ENCODE data around the gene TANC1.

Gene TANC1

DNA sequence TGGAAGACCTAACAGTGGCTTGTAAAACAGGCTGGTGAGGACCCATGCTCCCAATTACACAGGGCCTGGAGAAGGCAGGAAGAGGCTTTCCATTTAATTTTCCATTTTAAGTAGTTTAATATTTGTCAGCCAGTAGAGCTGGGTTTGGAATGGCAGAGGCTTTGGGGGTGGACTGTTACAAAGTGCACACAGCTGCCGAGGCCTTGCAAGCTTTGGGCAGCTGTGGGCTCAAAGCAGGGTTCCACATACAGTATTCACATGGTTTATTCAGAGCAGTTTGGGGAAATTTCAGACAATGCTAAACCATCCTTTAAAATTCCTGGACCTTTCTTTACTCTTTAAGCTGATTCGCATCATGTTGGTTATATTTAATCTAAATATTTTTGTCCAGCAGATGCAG, 185.5 kb downstream of the TANC1 start:
- Mint-ChIP-seq H3K4me3 (no peak overlapping the region), H3K36me3 (ENCODE audit: low read depth) (no peaks in the 10 kb centered on the region), H3K9me3 (no peaks in the 10 kb centered on the region), H3K4me1 (ENCODE audit: low read depth) (peaks cover 17% of the 10 kb centered on the region), H3K27ac (no peak overlapping the region), H3K27me3 (no peaks in the 10 kb centered on the region)

- Mint-ChIP-seq H3K4me1 (ENCODE audit: low read depth) (peaks cover 17% of the 10 kb centered on the region), H3K27me3 (no peaks in the 10 kb centered on the region), H3K9me3 (no peaks in the 10 kb centered on the region), H3K36me3 (ENCODE audit: low read depth) (no peaks in the 10 kb centered on the region), H3K27ac (no peak overlapping the region), H3K4me3 (no peak overlapping the region)
Observed at GRCh38 chr2:159154366-159154765, 185.9 kb downstream of the TANC1 start.

GRCh38 chr2:159155320-159155719, 186.9 kb downstream of the TANC1 start:
- Mint-ChIP-seq H3K36me3 (ENCODE audit: low read depth) (no peaks in the 10 kb centered on the region), H3K4me1 (ENCODE audit: low read depth) (peaks cover 17% of the 10 kb centered on the region), H3K27me3 (no peaks in the 10 kb centered on the region), H3K9me3 (no peaks in the 10 kb centered on the region), H3K27ac (no peak overlapping the region), H3K4me3 (no peak overlapping the region)

DNA sequence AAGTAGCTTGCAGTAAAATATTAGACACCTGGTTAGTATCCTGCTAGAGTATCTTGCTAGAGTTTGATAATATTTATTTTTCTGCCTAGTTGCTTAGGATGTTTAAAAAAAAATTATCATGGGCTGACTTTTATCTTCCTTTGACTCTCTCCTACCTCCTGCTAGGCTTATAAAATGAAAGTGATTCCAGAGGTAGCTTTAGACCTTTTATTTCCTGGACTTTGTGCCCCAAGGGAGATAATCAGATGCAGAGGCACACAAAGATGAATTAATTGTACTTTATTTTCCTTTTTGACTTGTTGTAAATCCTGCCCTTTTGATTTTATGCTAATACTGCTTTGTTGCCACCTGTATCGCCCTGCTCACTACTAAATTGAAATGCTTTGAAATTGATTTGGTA, 187.4 kb downstream of the TANC1 start:
- no peak overlapping the region for H3K4me3 Mint-ChIP-seq
- H3K36me3 Mint-ChIP-seq (ENCODE audit: low read depth) = no peaks in the 10 kb centered on the region
- H3K27me3 Mint-ChIP-seq = no peaks in the 10 kb centered on the region
- H3K4me1 Mint-ChIP-seq (ENCODE audit: low read depth) = peaks cover 18% of the 10 kb centered on the region
- H3K27ac Mint-ChIP-seq = no peak overlapping the region
- no peaks in the 10 kb centered on the region for H3K9me3 Mint-ChIP-seq

GRCh38 chr2:159156834-159157233, 188.4 kb downstream of the TANC1 start:
- Mint-ChIP-seq H3K4me3 (no peak overlapping the region), H3K36me3 (ENCODE audit: low read depth) (no peaks in the 10 kb centered on the region), H3K27ac (no peak overlapping the region), H3K9me3 (no peaks in the 10 kb centered on the region), H3K4me1 (ENCODE audit: low read depth) (peaks cover 24% of the 10 kb centered on the region), H3K27me3 (no peaks in the 10 kb centered on the region)

- peaks cover 24% of the 10 kb centered on the region for H3K4me1 Mint-ChIP-seq (ENCODE audit: low read depth)
- H3K4me3 Mint-ChIP-seq = no peak overlapping the region
- H3K9me3 Mint-ChIP-seq = no peaks in the 10 kb centered on the region
- no peak overlapping the region for H3K27ac Mint-ChIP-seq
- H3K36me3 Mint-ChIP-seq (ENCODE audit: low read depth) = no peaks in the 10 kb centered on the region
- H3K27me3 Mint-ChIP-seq = no peaks in the 10 kb centered on the region
Observed at GRCh38 chr2:159157361-159158209, 189.1 kb downstream of the TANC1 start.

DNA sequence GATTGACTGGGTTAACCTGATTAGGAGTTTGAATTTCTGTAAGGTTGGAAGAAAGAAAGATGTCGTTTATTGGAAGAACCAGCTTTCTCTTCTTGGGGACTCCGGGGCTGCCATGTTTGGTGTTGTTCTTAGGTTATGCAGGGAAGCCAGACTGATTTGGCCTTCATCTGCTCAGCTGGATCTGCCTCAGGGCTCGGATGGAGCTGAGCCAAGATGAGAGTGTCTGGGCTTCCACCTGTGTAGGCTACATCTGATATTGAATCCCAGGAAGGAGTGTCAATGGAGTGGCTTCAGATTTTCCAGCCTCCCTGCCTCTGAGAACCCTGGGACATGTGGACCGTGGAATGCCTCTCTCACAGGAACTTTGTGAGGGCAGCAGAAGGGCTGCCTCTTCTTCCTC, 192.0 kb downstream of the TANC1 start:
- Mint-ChIP-seq H3K9me3 (no peaks in the 10 kb centered on the region), H3K4me1 (ENCODE audit: low read depth) (peaks cover 16% of the 10 kb centered on the region), H3K27me3 (no peaks in the 10 kb centered on the region), H3K27ac (no peak overlapping the region), H3K4me3 (no peak overlapping the region), H3K36me3 (ENCODE audit: low read depth) (no peaks in the 10 kb centered on the region)

DNA sequence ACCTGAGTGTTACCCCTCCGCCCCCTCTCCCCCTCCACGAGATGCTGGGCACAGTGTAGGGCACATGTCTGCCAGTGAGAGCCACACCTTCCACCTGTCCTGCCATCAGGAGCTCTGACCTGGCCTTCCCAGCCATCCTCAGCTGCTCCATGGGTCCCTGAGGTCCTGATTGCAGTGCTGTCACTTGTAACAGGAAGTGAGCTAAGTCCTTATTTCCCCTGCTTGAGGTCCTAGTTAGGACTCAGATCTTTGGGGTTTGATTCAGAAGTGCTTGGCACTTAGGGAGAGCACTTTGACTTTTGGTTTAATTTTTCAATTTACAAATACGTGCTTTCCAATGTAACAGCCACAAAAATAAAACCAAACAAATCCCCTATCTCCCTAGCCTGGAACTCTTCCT, 192.5 kb downstream of the TANC1 start:
- Mint-ChIP-seq H3K9me3 (no peaks in the 10 kb centered on the region), H3K4me1 (ENCODE audit: low read depth) (peaks cover 16% of the 10 kb centered on the region), H3K27ac (no peak overlapping the region), H3K36me3 (ENCODE audit: low read depth) (no peaks in the 10 kb centered on the region), H3K27me3 (no peaks in the 10 kb centered on the region), H3K4me3 (no peak overlapping the region)

GRCh38 chr2:159163930-159164329, 195.5 kb downstream of the TANC1 start:
- no peaks in the 10 kb centered on the region for H3K9me3 Mint-ChIP-seq
- no peak overlapping the region for H3K27ac Mint-ChIP-seq
- no peaks in the 10 kb centered on the region for H3K27me3 Mint-ChIP-seq
- H3K4me1 Mint-ChIP-seq (ENCODE audit: low read depth) = peaks cover 11% of the 10 kb centered on the region
- no peak overlapping the region for H3K4me3 Mint-ChIP-seq
- H3K36me3 Mint-ChIP-seq (ENCODE audit: low read depth) = no peaks in the 10 kb centered on the region

GRCh38 chr2:159164457-159164911, 196.0 kb downstream of the TANC1 start:
- Mint-ChIP-seq H3K36me3 (ENCODE audit: low read depth) (no peaks in the 10 kb centered on the region), H3K4me1 (ENCODE audit: low read depth) (peaks cover 11% of the 10 kb centered on the region), H3K27ac (no peak overlapping the region), H3K4me3 (no peak overlapping the region), H3K9me3 (no peaks in the 10 kb centered on the region), H3K27me3 (no peaks in the 10 kb centered on the region)

DNA sequence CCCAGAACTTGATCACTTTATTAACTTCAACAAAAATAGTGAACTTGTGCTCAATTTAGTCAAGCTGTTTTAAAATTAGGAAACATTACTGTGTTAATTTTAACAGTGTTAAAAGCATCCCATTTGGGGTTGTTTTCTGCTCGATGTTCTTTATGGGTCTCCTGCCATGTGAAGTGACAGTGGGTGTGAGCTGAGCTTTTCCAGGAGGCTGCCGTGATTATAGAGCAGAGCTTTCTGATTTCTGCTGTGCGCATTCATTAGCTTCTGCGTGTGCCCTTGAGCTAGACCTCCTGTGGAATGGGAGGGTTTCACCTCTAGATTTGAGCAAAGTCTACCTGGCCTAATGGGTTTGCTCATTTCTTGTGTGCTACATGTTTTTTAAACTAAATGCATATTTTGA, 196.6 kb downstream of the TANC1 start:
- no peaks in the 10 kb centered on the region for H3K9me3 Mint-ChIP-seq
- no peaks in the 10 kb centered on the region for H3K27me3 Mint-ChIP-seq
- H3K4me1 Mint-ChIP-seq (ENCODE audit: low read depth) = peaks cover 11% of the 10 kb centered on the region
- no peaks in the 10 kb centered on the region for H3K36me3 Mint-ChIP-seq (ENCODE audit: low read depth)
- H3K27ac Mint-ChIP-seq = no peak overlapping the region
- no peak overlapping the region for H3K4me3 Mint-ChIP-seq

GRCh38 chr2:159168707-159169106, 200.3 kb downstream of the TANC1 start:
- Mint-ChIP-seq H3K4me3 (no peak overlapping the region), H3K4me1 (ENCODE audit: low read depth) (peaks cover 4% of the 10 kb centered on the region), H3K27me3 (no peaks in the 10 kb centered on the region), H3K9me3 (no peaks in the 10 kb centered on the region), H3K36me3 (ENCODE audit: low read depth) (no peaks in the 10 kb centered on the region), H3K27ac (no peak overlapping the region)

DNA sequence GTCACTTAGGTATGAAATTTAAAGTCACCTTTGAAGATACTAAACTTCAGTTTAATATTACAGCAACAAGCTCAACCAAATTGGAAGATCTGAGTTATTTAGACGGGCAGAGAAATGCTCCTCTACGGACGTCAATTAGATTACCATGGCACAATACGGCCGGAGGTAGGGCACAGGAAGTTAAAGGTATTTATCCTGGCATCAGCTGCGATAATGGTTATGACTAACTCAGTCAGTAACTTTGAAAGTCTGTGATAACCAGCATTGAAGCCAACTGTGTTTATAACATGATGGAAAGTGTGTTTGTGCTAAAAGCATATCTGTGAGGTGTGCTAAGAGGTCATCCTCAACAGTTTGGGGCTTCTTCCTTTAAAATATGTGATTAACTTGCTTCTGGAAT, 200.7 kb downstream of the TANC1 start:
- Mint-ChIP-seq H3K4me1 (ENCODE audit: low read depth) (no peaks in the 10 kb centered on the region), H3K4me3 (no peak overlapping the region), H3K9me3 (no peaks in the 10 kb centered on the region), H3K27me3 (no peaks in the 10 kb centered on the region), H3K27ac (no peak overlapping the region), H3K36me3 (ENCODE audit: low read depth) (no peaks in the 10 kb centered on the region)

GRCh38 chr2:159172403-159172802, 204.0 kb downstream of the TANC1 start:
- Mint-ChIP-seq H3K36me3 (ENCODE audit: low read depth) (no peaks in the 10 kb centered on the region), H3K4me3 (no peak overlapping the region), H3K9me3 (no peaks in the 10 kb centered on the region), H3K27ac (no peak overlapping the region), H3K27me3 (no peaks in the 10 kb centered on the region), H3K4me1 (ENCODE audit: low read depth) (no peaks in the 10 kb centered on the region)

DNA sequence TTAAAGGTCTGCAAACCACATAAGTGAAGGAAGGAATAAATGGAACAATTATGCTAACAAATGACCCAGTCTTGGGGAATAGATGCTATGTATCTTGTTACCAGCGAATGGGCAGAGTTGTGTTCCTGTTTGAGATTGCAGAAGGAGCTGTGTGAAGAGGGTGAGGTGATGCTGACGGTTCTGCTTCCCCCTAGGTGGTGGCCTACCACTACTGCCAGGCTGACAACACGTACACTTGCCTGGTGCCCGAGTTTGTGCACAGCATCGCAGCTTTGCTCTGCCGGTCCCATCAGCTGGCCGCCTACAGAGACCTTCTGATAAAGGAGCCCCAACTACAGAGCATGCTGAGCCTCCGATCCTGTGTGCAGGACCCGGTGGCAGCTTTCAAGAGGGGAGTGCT, 206.3 kb downstream of the TANC1 start:
- Mint-ChIP-seq H3K4me1 (ENCODE audit: low read depth) (no peaks in the 10 kb centered on the region), H3K9me3 (no peaks in the 10 kb centered on the region), H3K27me3 (no peaks in the 10 kb centered on the region), H3K27ac (no peak overlapping the region), H3K4me3 (no peak overlapping the region), H3K36me3 (ENCODE audit: low read depth) (no peaks in the 10 kb centered on the region)

- Mint-ChIP-seq H3K4me1 (ENCODE audit: low read depth) (no peaks in the 10 kb centered on the region), H3K27ac (no peak overlapping the region), H3K27me3 (no peaks in the 10 kb centered on the region), H3K4me3 (no peak overlapping the region), H3K36me3 (ENCODE audit: low read depth) (no peaks in the 10 kb centered on the region), H3K9me3 (no peaks in the 10 kb centered on the region)
Observed at GRCh38 chr2:159175182-159175581, 206.7 kb downstream of the TANC1 start.
